ENCODE results near the gene AGPS.

Gene AGPS

GRCh38 chr2:177346192-177346591 is 46.4 kb upstream of the AGPS start:
- peaks cover 3% of the 10 kb centered on the region; the same call in 1 of the 2 replicates for H3K9me3 ChIP-seq (ENCODE audit: control insufficient read depth, insufficient read depth, low read length)
- no peaks in the 10 kb centered on the region for H3K27me3 ChIP-seq (ENCODE audit: control insufficient read depth, low read length)
- no peak overlapping the region for H3K27ac ChIP-seq (ENCODE audit: low read depth, low read length)

GRCh38 chr2:177347570-177347969 is 45.0 kb upstream of the AGPS start:
- no peaks in the 10 kb centered on the region for H3K36me3 ChIP-seq (ENCODE audit: control insufficient read depth, low read length)
- H3K27me3 ChIP-seq (ENCODE audit: control insufficient read depth, low read length) = no peaks in the 10 kb centered on the region
- H3K4me2 ChIP-seq (ENCODE audit: low read length) = no peak overlapping the region
- H3K9me2 ChIP-seq (replicated peaks; ENCODE audit: control insufficient read depth, low read length) = no peaks in the 10 kb centered on the region
- no peaks in the 10 kb centered on the region for H3F3A ChIP-seq (ENCODE audit: control insufficient read depth, insufficient read depth)
- peaks cover 3% of the 10 kb centered on the region; the same call in 1 of the 2 replicates for H3K9me3 ChIP-seq (ENCODE audit: control insufficient read depth, insufficient read depth, low read length)
- no peaks in the 10 kb centered on the region for H3K79me2 ChIP-seq (ENCODE audit: control insufficient read depth, low read length)
- H3K4me1 ChIP-seq (ENCODE audit: control insufficient read depth, low read length) = no peaks in the 10 kb centered on the region
- H3K4me3 ChIP-seq (ENCODE audit: low read length) = no peak overlapping the region
- TF ChIP-seq CTCF (IDR thresholded peaks at IDR 0.05; ENCODE audit: low read depth, low read length, poor library complexity, severe bottlenecking) = no peak
- TF ChIP-seq EZH2phosphoT487 (IDR thresholded peaks at IDR 0.05; ENCODE audit: borderline replicate concordance, low read length) = no peak
- H4K20me1 ChIP-seq (ENCODE audit: control insufficient read depth, insufficient read depth, low read depth, low read length) = no peaks in the 10 kb centered on the region
- no peak overlapping the region for H3K27ac ChIP-seq (ENCODE audit: low read depth, low read length)

More at GRCh38 chr2:177346192-177346591, 46.4 kb upstream of the AGPS start:
- TF ChIP-seq CTCF (IDR thresholded peaks at IDR 0.05; ENCODE audit: low read depth, low read length, poor library complexity, severe bottlenecking) = no peak
- Histone ChIP-seq H3K4me1 (ENCODE audit: control insufficient read depth, low read length) (no peaks in the 10 kb centered on the region), H3K4me3 (ENCODE audit: low read length) (no peak overlapping the region), H4K20me1 (ENCODE audit: control insufficient read depth, insufficient read depth, low read depth, low read length) (no peaks in the 10 kb centered on the region), H3F3A (ENCODE audit: control insufficient read depth, insufficient read depth) (no peaks in the 10 kb centered on the region), H3K9me2 (replicated peaks; ENCODE audit: control insufficient read depth, low read length) (no peaks in the 10 kb centered on the region), H3K36me3 (ENCODE audit: control insufficient read depth, low read length) (no peaks in the 10 kb centered on the region), H3K4me2 (ENCODE audit: low read length) (no peak overlapping the region), H3K79me2 (ENCODE audit: control insufficient read depth, low read length) (no peaks in the 10 kb centered on the region)

GRCh38 chr2:177348118-177348654 is 44.4 kb upstream of the AGPS start:
- H3K9me3 ChIP-seq (ENCODE audit: control insufficient read depth, insufficient read depth, low read length) = peaks cover 3% of the 10 kb centered on the region; the same call in 1 of the 2 replicates
- no peak overlapping the region for H3K4me2 ChIP-seq (ENCODE audit: low read length)
- TF ChIP-seq CTCF (IDR thresholded peaks at IDR 0.05; ENCODE audit: low read depth, low read length, poor library complexity, severe bottlenecking) (no peak), EZH2phosphoT487 (IDR thresholded peaks at IDR 0.05; ENCODE audit: borderline replicate concordance, low read length) (no peak)

More at GRCh38 chr2:177348118-177348654, 44.4 kb upstream of the AGPS start:
- Histone ChIP-seq H3K4me1 (ENCODE audit: control insufficient read depth, low read length) (no peaks in the 10 kb centered on the region), H3K36me3 (ENCODE audit: control insufficient read depth, low read length) (no peaks in the 10 kb centered on the region), H3K27me3 (ENCODE audit: control insufficient read depth, low read length) (no peaks in the 10 kb centered on the region), H3K9me2 (replicated peaks; ENCODE audit: control insufficient read depth, low read length) (no peaks in the 10 kb centered on the region), H3K4me3 (ENCODE audit: low read length) (no peak overlapping the region), H3K79me2 (ENCODE audit: control insufficient read depth, low read length) (no peaks in the 10 kb centered on the region), H4K20me1 (ENCODE audit: control insufficient read depth, insufficient read depth, low read depth, low read length) (no peaks in the 10 kb centered on the region), H3F3A (ENCODE audit: control insufficient read depth, insufficient read depth) (no peaks in the 10 kb centered on the region), H3K27ac (ENCODE audit: low read depth, low read length) (no peak overlapping the region)
